GM19238 (cell line): ENCODE data around the gene SEPTIN8.

Source experiments
- DNase-seq: peaks from one replicate; pipeline ENCODE4 v3.0.0; 2011; ENCODE audit warnings: low spot score; ENCODE audit not compliant: insufficient read length

SEPTIN8 gene

GRCh38 chr5:132765311-132766019, 11.6 kb downstream of the SEPTIN8 start:
- DNase-seq: no peak

- no peak for DNase-seq
Measured at GRCh38 chr5:132764671-132765238, 12.3 kb downstream of the SEPTIN8 start.

GRCh38 chr5:132764051-132764450, 13.0 kb downstream of the SEPTIN8 start:
- DNase-seq: no peak

- no peak for DNase-seq
Measured at GRCh38 chr5:132763181-132764036, 13.6 kb downstream of the SEPTIN8 start.

- DNase-seq: no peak
Measured at GRCh38 chr5:132762246-132763000, 14.6 kb downstream of the SEPTIN8 start.

- no peak for DNase-seq
Measured at GRCh38 chr5:132761321-132762240, 15.5 kb downstream of the SEPTIN8 start.

- no peak for DNase-seq
Measured at GRCh38 chr5:132760601-132761317, 16.3 kb downstream of the SEPTIN8 start.

GRCh38 chr5:132760049-132760420, 17.0 kb downstream of the SEPTIN8 start:
- no peak for DNase-seq

- DNase-seq: no peak
Measured at GRCh38 chr5:132759114-132760048, 17.7 kb downstream of the SEPTIN8 start.

- DNase-seq: no peak
Measured at GRCh38 chr5:132758451-132758850, 18.6 kb downstream of the SEPTIN8 start.

- no peak for DNase-seq
Measured at GRCh38 chr5:132756542-132756941, 20.5 kb downstream of the SEPTIN8 start.

- DNase-seq: no peak
Measured at GRCh38 chr5:132754947-132755346, 22.1 kb downstream of the SEPTIN8 start.

- no peak for DNase-seq
Measured at GRCh38 chr5:132754111-132754510, 22.9 kb downstream of the SEPTIN8 start.

GRCh38 chr5:132753135-132753987, 23.7 kb downstream of the SEPTIN8 start:
- no peak for DNase-seq

- DNase-seq: no peak
Measured at GRCh38 chr5:132752581-132753125, 24.4 kb downstream of the SEPTIN8 start.

- DNase-seq: no peak
Measured at GRCh38 chr5:132751971-132752580, 25.0 kb downstream of the SEPTIN8 start.

- no peak for DNase-seq
Measured at GRCh38 chr5:132751444-132751843, 25.6 kb downstream of the SEPTIN8 start.
